SK-N-SH (cell line): ENCODE data around the gene SP140. TPM values are rescaled to one million over a fixed set of nuclear protein-coding genes. Genes with fewer than 3 reads are reported as not detected.

Experiments used
- CTCF ChIA-PET: fragments of 300-600, 350-600 bp; formaldehyde crosslinking; extraction: SDS; loops from one replicate; lab custom pipeline; 2021; lab: Yijun Ruan, JAX
- POLR2A ChIA-PET: fragments of 350-600 bp; sonication (Branson Sonifier 250); formaldehyde crosslinking; extraction: SDS; loops from one replicate; lab custom pipeline; 2020; ENCODE audit warnings: antibody characterized with exemption, inconsistent platforms; lab: Yijun Ruan, JAX
- DNase-seq: peaks from one replicate; pipeline ENCODE4 v3.0.0; 2012
- H2AFZ ChIP-seq: fragments of 200-600 bp; sonication (generic); 2 replicates; pipeline ENCODE4 v1.8.1; 2016; ENCODE audit warnings: antibody characterized with exemption, mild to moderate bottlenecking, low read depth
- H3F3A ChIP-seq: fragments of 200-600 bp; sonication (generic); replicated peaks from 2 replicates; pipeline ENCODE3; 2016; ENCODE audit warnings: antibody characterized with exemption, mild to moderate bottlenecking; ENCODE audit not compliant: insufficient read depth
- H3K27ac ChIP-seq, 2 experiments: fragments of 200-500 bp in 1 of 2; fragments of 200-600 bp in 1 of 2; sonication (Bioruptor generic) in 1 of 2; sonication (generic), shearing (Covaris generic) in 1 of 2; 2 replicates each; pipeline versions ENCODE4 v1.5.1 to v1.6.1; 2014 to 2016; ENCODE audit warnings: low read depth in 2 of 2, inconsistent platforms in 1 of 2, low read length in 1 of 2, mild to moderate bottlenecking in 1 of 2, mixed read lengths in 1 of 2
- H3K27me3 ChIP-seq: fragments of 200-600 bp; sonication (generic), shearing (Covaris generic); 2 replicates; pipeline ENCODE4 v1.6.1; 2016; ENCODE audit warnings: mixed run types; ENCODE audit not compliant: insufficient read depth
- H3K36me3 ChIP-seq, 2 experiments: fragments of 200-500 bp in 1 of 2; fragments of 200-600 bp in 1 of 2; sonication (Bioruptor generic) in 1 of 2; sonication (generic) in 1 of 2; replicated peaks in 1 of 2; 2 replicates each; pipeline versions ENCODE3 to v1.5.1; 2014 to 2016; ENCODE audit warnings: low read length in 1 of 2, mild to moderate bottlenecking in 1 of 2; ENCODE audit not compliant: insufficient read depth in 2 of 2, control insufficient read depth in 1 of 2
- H3K4me1 ChIP-seq, 2 experiments: fragments of 200-500 bp in 1 of 2; fragments of 200-600 bp in 1 of 2; sonication (Bioruptor generic) in 1 of 2; sonication (generic), shearing (Covaris generic) in 1 of 2; 2 replicates each; pipeline versions ENCODE4 v1.5.1 to v1.6.1; 2014 to 2016; ENCODE audit warnings: low read depth in 1 of 2, low read length in 1 of 2, mixed run types in 1 of 2; ENCODE audit not compliant: insufficient read depth in 2 of 2, control insufficient read depth in 1 of 2
- H3K4me2 ChIP-seq: fragments of 200-600 bp; sonication (generic), shearing (Covaris generic); 2 replicates; pipeline ENCODE4 v1.6.1; 2017; ENCODE audit warnings: mixed run types
- H3K4me3 ChIP-seq, 2 experiments: fragments of 200-500 bp in 1 of 2; fragments of 200-600 bp in 1 of 2; sonication (Bioruptor generic) in 1 of 2; sonication (generic), shearing (Covaris generic) in 1 of 2; 2 replicates each; pipeline versions ENCODE4 v1.5.1 to v1.8.1; 2014 to 2016; ENCODE audit warnings: low read depth in 2 of 2, inconsistent platforms in 1 of 2, low read length in 1 of 2, mild to moderate bottlenecking in 1 of 2, mixed read lengths in 1 of 2, moderate library complexity in 1 of 2
- H3K79me2 ChIP-seq: fragments of 200-600 bp; sonication (generic); 2 replicates; pipeline ENCODE4 v1.8.1; 2017; ENCODE audit warnings: mild to moderate bottlenecking; ENCODE audit not compliant: insufficient read depth
- H3K9ac ChIP-seq: fragments of 200-600 bp; sonication (generic); 2 replicates; pipeline ENCODE4 v1.6.1; 2017; ENCODE audit warnings: mixed run types
- H3K9me2 ChIP-seq: fragments of 200-600 bp; sonication (generic); 2 replicates; pipeline ENCODE4 v1.6.1; 2017; ENCODE audit warnings: mixed run types
- H3K9me3 ChIP-seq: fragments of 200-600 bp; sonication (generic); 2 replicates; pipeline ENCODE4 v1.6.1; 2017; ENCODE audit warnings: mixed run types, mild to moderate bottlenecking, moderate library complexity
- H4K20me1 ChIP-seq: fragments of 200-600 bp; sonication (generic); 2 replicates; pipeline ENCODE4 v1.6.1; 2017; ENCODE audit warnings: mild to moderate bottlenecking, mixed run types; ENCODE audit not compliant: insufficient read depth
- CTCF ChIP-seq: fragments of 200-600 bp; sonication (generic); IDR thresholded peaks from 2 replicates; pipeline ENCODE4 v1.6.1; 2017; ENCODE audit warnings: antibody characterized with exemption, mild to moderate bottlenecking, moderate library complexity
- EZH2phosphoT487 ChIP-seq: fragments of 200-600 bp; sonication (generic); IDR thresholded peaks from 2 replicates; pipeline ENCODE4 v1.6.1; 2017; ENCODE audit warnings: low read depth, mixed run types, mild to moderate bottlenecking, antibody characterized with exemption, moderate library complexity, borderline replicate concordance
- JUND ChIP-seq: IDR thresholded peaks from 2 replicates; pipeline ENCODE4 v1.4.0; 2012
- REST ChIP-seq: IDR thresholded peaks from 2 replicates; pipeline ENCODE4 v1.6.1; 2012; ENCODE audit warnings: mild to moderate bottlenecking, low read depth, low read length, moderate library complexity
- RFX5 ChIP-seq: IDR thresholded peaks from 2 replicates; pipeline ENCODE4 v1.6.1; 2012; ENCODE audit warnings: mild to moderate bottlenecking, improper control_type of control experiment, low read length
- RXRA ChIP-seq: IDR thresholded peaks from 2 replicates; pipeline ENCODE4 v1.4.0; 2012; ENCODE audit warnings: low read depth, mild to moderate bottlenecking, borderline replicate concordance
- TCF12 ChIP-seq: IDR thresholded peaks from 2 replicates; pipeline ENCODE4 v1.4.0; 2012
- USF1 ChIP-seq: IDR thresholded peaks from 2 replicates; pipeline ENCODE4 v1.4.0; 2012; ENCODE audit warnings: low read depth, borderline replicate concordance
- USF2 ChIP-seq: fragments of 150-350 bp; IDR thresholded peaks from 2 replicates; pipeline ENCODE4 v1.6.1; 2017; ENCODE audit warnings: antibody characterized with exemption, low read length, low read depth, borderline replicate concordance
- ZBTB33 ChIP-seq: IDR thresholded peaks from 2 replicates; pipeline ENCODE4 v1.4.0; 2012; ENCODE audit warnings: low read depth, borderline replicate concordance
- WGBS: methylation state at CpG from one replicate; pipeline ENCODE4 v1.1.6; 2017; ENCODE audit warnings: low lambda C conversion rate; 5-methylcytosine and 5-hydroxymethylcytosine counted together
- polyA plus RNA-seq, 3 experiments: library from polyadenylated mRNA; depleted of rRNA; stranded (reverse); fragments of >200 nt; gene quantifications; 2 replicates each; pipeline ENCODE4 v1.2.3, GENCODE V29; 2012

Gene SP140
- polyA plus RNA-seq, 1 of the 3 experiments (the other 2 are of a cell fraction), result 0.71 TPM

GRCh38 chr2:230234122-230234722 lies 8.7 kb downstream of the SP140 start:
- no peak overlapping the region for H3K9ac ChIP-seq
- H3K4me3 ChIP-seq, result no peak overlapping the region
- H3K4me1 ChIP-seq, result no peaks in the 10 kb centered on the region
- no peak overlapping the region for H3K4me2 ChIP-seq
- peaks cover 5% of the 10 kb centered on the region; the same call in 1 of the 2 replicates for H3K9me3 ChIP-seq
- 46% methylated on average over 3 of the region's 3 CpGs for WGBS
- DNase-seq, result no peak
- no peaks in the 10 kb centered on the region; the same call in 1 of the 2 replicates for H3K27me3 ChIP-seq
- no peaks in the 10 kb centered on the region for H3K9me2 ChIP-seq
- no peaks in the 10 kb centered on the region for H4K20me1 ChIP-seq
- H3F3A ChIP-seq, result no peaks in the 10 kb centered on the region
- no peaks in the 10 kb centered on the region for H3K79me2 ChIP-seq
- POLR2A ChIA-PET, result no interaction called here
- peaks cover 0 to 6% of the 10 kb centered on the region in 2 experiments for H3K36me3 ChIP-seq
- CTCF ChIA-PET, result no interaction called here
- TF ChIP-seq ZBTB33 (no peak), TCF12 (no peak)
- H3K27ac ChIP-seq, result no peak overlapping the region
- no peak overlapping the region for H2AFZ ChIP-seq

- no peak overlapping the region for H3K27ac ChIP-seq
- no peaks in the 10 kb centered on the region for H3K79me2 ChIP-seq
- H3K9me3 ChIP-seq, result peaks cover 5% of the 10 kb centered on the region; the same call in 1 of the 2 replicates
- no peaks in the 10 kb centered on the region for H4K20me1 ChIP-seq
- TF ChIP-seq TCF12 (no peak), USF1 (no peak), REST (no peak), ZBTB33 (no peak), JUND (no peak), RFX5 (no peak), CTCF (no peak), USF2 (no peak), RXRA (no peak), EZH2phosphoT487 (no peak)
- peak overlapping the region; percentile 85 for H2AFZ ChIP-seq
- no peaks in the 10 kb centered on the region for H3K9me2 ChIP-seq
- peaks cover 0 to 6% of the 10 kb centered on the region in 2 experiments for H3K36me3 ChIP-seq
- WGBS, result 32% methylated on average over 3 of the region's 3 CpGs
- H3F3A ChIP-seq, result no peaks in the 10 kb centered on the region
- peak overlapping the region; percentile 26; the same call in 1 of the 2 replicates for H3K4me2 ChIP-seq
- no peak for DNase-seq
- no peak overlapping the region for H3K9ac ChIP-seq
- ChIA-PET POLR2A (no interaction called here), CTCF (no interaction called here)
- no peaks in the 10 kb centered on the region; the same call in 1 of the 2 replicates for H3K27me3 ChIP-seq
- no peaks in the 10 kb centered on the region for H3K4me1 ChIP-seq
- no peak overlapping the region for H3K4me3 ChIP-seq
Observed at GRCh38 chr2:230234845-230235244, 9.3 kb downstream of the SP140 start.
